Measurements from ENCODE around the gene ARHGAP5. TPM values are rescaled to one million over a fixed set of nuclear protein-coding genes. Genes with fewer than 3 reads are reported as not detected.
"Not testable (repeated sequence)": the region's sequence is repeated elsewhere in the genome, so short reads cannot be mapped to it uniquely, and the experiment has no call there.

Gene ARHGAP5
- total and polyA plus RNA-seq, 2 donors (not counting 1 experiment from before 2014, with no cell fraction given): 6.4 to 65.0 TPM

- intact Hi-C loops (cut with micrococcal nuclease); H3K27ac ChIP-seq (ENCODE audit: low read length in 2 of 2); H3K27ac Mint-ChIP-seq; H3K9ac ChIP-seq (ENCODE audit: low read length); POLR2A ChIA-PET; H3K4me3 ChIP-seq (ENCODE audit: control extremely low read depth in 1 of 5, extremely low read depth in 1 of 5, insufficient read depth in 1 of 5, low read depth in 2 of 5, low read length in 4 of 5); ATAC-seq (ENCODE audit: low read depth); H3K9me3 Mint-ChIP-seq (ENCODE audit: insufficient read depth); H4K20me1 ChIP-seq (ENCODE audit: control insufficient read depth, insufficient read depth, low read length, poor library complexity, severe bottlenecking); H3K4me1 ChIP-seq (ENCODE audit: control insufficient read depth in 2 of 2, insufficient read depth in 2 of 2, low read length in 2 of 2); H3K27me3 Mint-ChIP-seq; H3K36me3 ChIP-seq (replicated peaks in 1 of 2; ENCODE audit: control extremely low read depth in 1 of 2, control insufficient read depth in 1 of 2, extremely low read depth in 1 of 2, insufficient read depth in 2 of 2, low read length in 1 of 2); H3K4me1 Mint-ChIP-seq; H3K27me3 ChIP-seq (replicated peaks in 1 of 4; ENCODE audit: control extremely low read depth in 1 of 4, control insufficient read depth in 3 of 4, insufficient read depth in 4 of 4, low read length in 3 of 4); CTCF ChIA-PET; H3K4me2 ChIP-seq (replicated peaks; ENCODE audit: low read depth, low read length, poor library complexity, severe bottlenecking); H2AFZ ChIP-seq (ENCODE audit: insufficient read depth, low read depth, low read length, poor library complexity, severe bottlenecking); H3K4me3 Mint-ChIP-seq; DNase-seq: not testable (repeated sequence)
- peaks cover 19% of the 10 kb centered on the region for H3K79me2 ChIP-seq (ENCODE audit: control insufficient read depth, insufficient read depth, low read length)
- WGBS (ENCODE audit: insufficient coverage): 97% methylated on average over 38 of the region's 57 CpGs
- H3K9me3 ChIP-seq (ENCODE audit: control extremely low read depth in 1 of 3, control insufficient read depth in 2 of 3, insufficient read depth in 1 of 3, low read length in 2 of 3): peaks cover 0 to 12% (median 0%) of the 10 kb centered on the region in 3 donors
These were observed 50.9 kb downstream of the ARHGAP5 start for GRCh38 chr14:32127731-32128654.

- no peak overlapping the region for H3K4me2 ChIP-seq (replicated peaks; ENCODE audit: low read depth, low read length, poor library complexity, severe bottlenecking)
- H3K27me3 Mint-ChIP-seq: no peaks in the 10 kb centered on the region
- no peak overlapping the region for H3K27ac Mint-ChIP-seq
- no peaks in the 10 kb centered on the region for H3K9me3 Mint-ChIP-seq (ENCODE audit: insufficient read depth)
- ChIA-PET CTCF (no interaction called here), POLR2A (no interaction called here)
- TF ChIP-seq EZH2 (IDR thresholded peaks at IDR 0.05; ENCODE audit: borderline replicate concordance, insufficient read depth, low read depth, low read length, poor library complexity, severe bottlenecking): no peak
- TF ChIP-seq CTCF (IDR thresholded peaks at IDR 0.05): no peak
- no peaks in the 10 kb centered on the region for H4K20me1 ChIP-seq (ENCODE audit: control insufficient read depth, insufficient read depth, low read length, poor library complexity, severe bottlenecking)
- 100% methylated on average over 1 of the region's 1 CpG for WGBS (ENCODE audit: insufficient coverage)
- DNase-seq: no peak
- no peak overlapping the region for H3K4me3 ChIP-seq (ENCODE audit: control extremely low read depth in 1 of 5, extremely low read depth in 1 of 5, insufficient read depth in 1 of 5, low read depth in 2 of 5, low read length in 4 of 5)
- peaks cover 7 to 9% of the 10 kb centered on the region in 2 experiments for H3K36me3 ChIP-seq (replicated peaks in 1 of 2; ENCODE audit: control extremely low read depth in 1 of 2, control insufficient read depth in 1 of 2, extremely low read depth in 1 of 2, insufficient read depth in 2 of 2, low read length in 1 of 2)
- H3K4me1 ChIP-seq (ENCODE audit: control insufficient read depth in 2 of 2, insufficient read depth in 2 of 2, low read length in 2 of 2): no peaks in the 10 kb centered on the region
- peaks cover 19% of the 10 kb centered on the region for H3K79me2 ChIP-seq (ENCODE audit: control insufficient read depth, insufficient read depth, low read length)
- peaks cover 0 to 12% (median 0%) of the 10 kb centered on the region in 3 donors for H3K9me3 ChIP-seq (ENCODE audit: control extremely low read depth in 1 of 3, control insufficient read depth in 2 of 3, insufficient read depth in 1 of 3, low read length in 2 of 3)
- no peak overlapping the region for H3K27ac ChIP-seq (ENCODE audit: low read length in 2 of 2)
- no peak overlapping the region for H2AFZ ChIP-seq (ENCODE audit: insufficient read depth, low read depth, low read length, poor library complexity, severe bottlenecking)
- H3K9ac ChIP-seq (ENCODE audit: low read length): no peak overlapping the region
- peaks cover 8% of the 10 kb centered on the region for H3K4me1 Mint-ChIP-seq
- H3K27me3 ChIP-seq (replicated peaks in 1 of 4; ENCODE audit: control extremely low read depth in 1 of 4, control insufficient read depth in 3 of 4, insufficient read depth in 4 of 4, low read length in 3 of 4): no peaks in the 10 kb centered on the region
- no peak for ATAC-seq (ENCODE audit: low read depth)
- intact Hi-C loops (cut with micrococcal nuclease): no loop called here
- no peak overlapping the region for H3K4me3 Mint-ChIP-seq
These were observed 51.6 kb downstream of the ARHGAP5 start for GRCh38 chr14:32128703-32129102.

Data from B cell (primary cell).